ENCODE measurements around the gene CDKAL1.

- TF ChIP-seq CTCF (IDR thresholded peaks at IDR 0.05; ENCODE audit: low read depth, low read length) (no peak), EZH2phosphoT487 (IDR thresholded peaks at IDR 0.05; ENCODE audit: low read depth) (no peak)
These were observed 207.2 kb downstream of the CDKAL1 start for GRCh38 chr6:20741490-20741889.
